HG03442 (cell line): Measurements from ENCODE around the gene OR4Q3.
"Not testable (repeated sequence)": the region's sequence is repeated elsewhere in the genome, so short reads cannot be mapped to it uniquely, and the experiment has no call there.

ENCODE experiments used
- ATAC-seq: cut with Tn5 transposase; IDR thresholded peaks from one replicate; pipeline ENCODE4 v1.9.1; 2021; ENCODE audit warnings: mild to moderate bottlenecking, moderate library complexity; ENCODE audit not compliant: unreplicated experiment

Gene OR4Q3

GRCh38 chr14:19743256-19743655 lies at the start of gene OR4Q3:
OR4Q3 (plus strand) TSS chr14:19743571.
- ATAC-seq = no peak

GRCh38 chr14:19729359-19729758 lies 14.0 kb upstream of the OR4Q3 start:
- ATAC-seq = no peak

GRCh38 chr14:19729763-19730162 lies 13.6 kb upstream of the OR4Q3 start:
- ATAC-seq = no peak

GRCh38 chr14:19733893-19734292 lies 9.5 kb upstream of the OR4Q3 start:
- not testable (repeated sequence) for ATAC-seq

GRCh38 chr14:19752316-19752715 lies 8.9 kb downstream of the OR4Q3 start:
- ATAC-seq = not testable (repeated sequence)

- no peak for ATAC-seq
Measured at GRCh38 chr14:19754172-19754571, 10.8 kb downstream of the OR4Q3 start.

- ATAC-seq = not testable (repeated sequence)
Measured at GRCh38 chr14:19771491-19771890, 28.1 kb downstream of the OR4Q3 start.

GRCh38 chr14:19771895-19772430 lies 28.6 kb downstream of the OR4Q3 start:
- no peak for ATAC-seq

- peak; percentile 70 for ATAC-seq
Measured at GRCh38 chr14:19772454-19772853, 29.1 kb downstream of the OR4Q3 start.

GRCh38 chr14:19773204-19773603 lies 29.8 kb downstream of the OR4Q3 start, which contains the start of gene OR4M1:
OR4M1 (plus strand) TSS chr14:19773504; CDS start chr14:19780323, 6,819 bp downstream.
- ATAC-seq = not testable (repeated sequence)

GRCh38 chr14:19775587-19775986 lies 32.2 kb downstream of the OR4Q3 start:
- ATAC-seq = no peak

GRCh38 chr14:19785848-19786247 lies 42.5 kb downstream of the OR4Q3 start:
- ATAC-seq = not testable (repeated sequence)

- not testable (repeated sequence) for ATAC-seq
Measured at GRCh38 chr14:19787318-19787717, 43.9 kb downstream of the OR4Q3 start.

- ATAC-seq = not testable (repeated sequence)
Measured at GRCh38 chr14:19788150-19788549, 44.8 kb downstream of the OR4Q3 start.

- ATAC-seq = not testable (repeated sequence)
Measured at GRCh38 chr14:19796520-19797108, 53.2 kb downstream of the OR4Q3 start.
